HEK293 (cell line): ENCODE measurements around the gene MSRB1.

Experiments
- CTCF ChIA-PET: fragments of 350-600 bp; formaldehyde crosslinking; extraction: SDS; loops from one replicate; lab custom pipeline; 2021; ENCODE audit warnings: antibody characterized with exemption; lab: Yijun Ruan, JAX
- POLR2A ChIA-PET: fragments of 300-600 bp; formaldehyde crosslinking; extraction: SDS; loops from one replicate; lab custom pipeline; 2020; ENCODE audit warnings: antibody characterized with exemption, inconsistent platforms; lab: Yijun Ruan, JAX
- H3K27ac ChIP-seq: fragments of 200-500 bp; sonication (Bioruptor generic); 2 replicates; pipeline ENCODE4 v1.5.1; 2014; ENCODE audit warnings: low read depth, low read length, control low read depth, inconsistent platforms; ENCODE audit errors: extremely low read depth
- H3K36me3 ChIP-seq, 2 experiments: fragments of 200-500 bp in 1 of 2; sonication (Bioruptor generic) in 1 of 2; 1 replicate in 1 of 2; 2 replicates in 1 of 2; pipeline ENCODE4 v1.5.1; 2014 to 2017; ENCODE audit warnings: inconsistent platforms in 2 of 2, low read length in 2 of 2; ENCODE audit not compliant: control insufficient read depth in 2 of 2, insufficient read depth in 1 of 2
- H3K4me1 ChIP-seq: fragments of 200-500 bp; sonication (Bioruptor generic); 2 replicates; pipeline ENCODE4 v1.5.1; 2014; ENCODE audit warnings: mild to moderate bottlenecking, low read length, inconsistent platforms; ENCODE audit not compliant: control insufficient read depth, insufficient read depth
- H3K4me3 ChIP-seq: 2 replicates; pipeline ENCODE4 v1.5.1; 2011; ENCODE audit warnings: low read depth, mild to moderate bottlenecking, control low read depth, low read length, moderate library complexity
- H3K9me3 ChIP-seq: fragments of 200-500 bp; sonication (Bioruptor generic); 2 replicates; pipeline ENCODE4 v1.5.1; 2014; ENCODE audit warnings: low read depth, low read length, inconsistent platforms; ENCODE audit not compliant: control insufficient read depth, insufficient read depth
- ATF2 ChIP-seq: fragments of 450-650 bp; formaldehyde crosslinking; IDR thresholded peaks from 2 replicates; pipeline ENCODE4 v1.5.1; 2016; ENCODE audit warnings: missing biosample characterization, missing genetic modification characterization, low read depth
- GLIS1 ChIP-seq: fragments of 450-650 bp; formaldehyde crosslinking; IDR thresholded peaks from 2 replicates; pipeline ENCODE4 v1.5.1; 2016; ENCODE audit warnings: missing biosample characterization, missing genetic modification characterization
- OSR2 ChIP-seq: fragments of 450-650 bp; formaldehyde crosslinking; IDR thresholded peaks from 2 replicates; pipeline ENCODE4 v1.5.1; 2016; ENCODE audit warnings: missing biosample characterization, missing genetic modification characterization
- REPIN1 ChIP-seq: fragments of 450-650 bp; formaldehyde crosslinking; IDR thresholded peaks from 2 replicates; pipeline ENCODE4 v1.5.1; 2017; ENCODE audit warnings: missing biosample characterization, missing genetic modification characterization, low read depth
- SP2 ChIP-seq: fragments of 450-650 bp; formaldehyde crosslinking; IDR thresholded peaks from 2 replicates; pipeline ENCODE4 v1.5.1; 2016; ENCODE audit warnings: missing biosample characterization, missing genetic modification characterization
- WT1 ChIP-seq: fragments of 450-650 bp; formaldehyde crosslinking; IDR thresholded peaks from 2 replicates; pipeline ENCODE4 v1.5.1; 2016; ENCODE audit warnings: missing biosample characterization, missing genetic modification characterization
- ZBTB20 ChIP-seq: fragments of 450-650 bp; formaldehyde crosslinking; IDR thresholded peaks from 2 replicates; pipeline ENCODE4 v1.5.1; 2016; ENCODE audit warnings: missing biosample characterization, missing genetic modification characterization
- ZBTB48 ChIP-seq: fragments of 450-650 bp; formaldehyde crosslinking; IDR thresholded peaks from 2 replicates; pipeline ENCODE4 v1.5.1; 2016; ENCODE audit warnings: missing biosample characterization, missing genetic modification characterization
- ZNF112 ChIP-seq: fragments of 450-650 bp; formaldehyde crosslinking; IDR thresholded peaks from 2 replicates; pipeline ENCODE4 v1.5.0; 2017; ENCODE audit warnings: missing biosample characterization, missing genetic modification characterization
- ZNF140 ChIP-seq: fragments of 450-650 bp; formaldehyde crosslinking; IDR thresholded peaks from 2 replicates; pipeline ENCODE4 v1.5.1; 2016; ENCODE audit warnings: missing biosample characterization, missing genetic modification characterization
- ZNF202 ChIP-seq: fragments of 450-650 bp; formaldehyde crosslinking; IDR thresholded peaks from 2 replicates; pipeline ENCODE4 v1.5.1; 2016; ENCODE audit warnings: missing biosample characterization, missing genetic modification characterization, borderline replicate concordance
- ZNF223 ChIP-seq: fragments of 450-650 bp; formaldehyde crosslinking; IDR thresholded peaks from 2 replicates; pipeline ENCODE4 v1.5.1; 2016; ENCODE audit warnings: missing biosample characterization, missing genetic modification characterization
- ZNF416 ChIP-seq: fragments of 450-650 bp; formaldehyde crosslinking; IDR thresholded peaks from 2 replicates; pipeline ENCODE4 v1.5.1; 2016; ENCODE audit warnings: missing biosample characterization, missing genetic modification characterization
- ZNF433 ChIP-seq: fragments of 450-650 bp; formaldehyde crosslinking; IDR thresholded peaks from 2 replicates; pipeline ENCODE4 v1.5.1; 2016; ENCODE audit warnings: missing biosample characterization, missing genetic modification characterization, low read depth
- ZNF529 ChIP-seq: fragments of 450-650 bp; formaldehyde crosslinking; IDR thresholded peaks from 2 replicates; pipeline ENCODE4 v1.5.1; 2017; ENCODE audit warnings: missing genetic modification characterization, missing biosample characterization; ENCODE audit not compliant: insufficient replicate concordance
- ZNF670 ChIP-seq: fragments of 450-650 bp; formaldehyde crosslinking; IDR thresholded peaks from 2 replicates; pipeline ENCODE4 v1.5.1; 2016; ENCODE audit warnings: missing biosample characterization, missing genetic modification characterization, low read depth
- ZNF76 ChIP-seq: fragments of 450-650 bp; formaldehyde crosslinking; IDR thresholded peaks from 2 replicates; pipeline ENCODE4; 2016; ENCODE audit warnings: low read depth, missing biosample characterization, missing genetic modification characterization, borderline replicate concordance
- ZNF768 ChIP-seq: fragments of 450-650 bp; formaldehyde crosslinking; IDR thresholded peaks from 2 replicates; pipeline ENCODE4 v1.5.1; 2018; ENCODE audit warnings: missing biosample characterization, mild to moderate bottlenecking, missing genetic modification characterization
- TF ChIP-seq, protein P1 (sequence below): fragments of 450-650 bp; formaldehyde crosslinking; IDR thresholded peaks from 2 replicates; pipeline ENCODE4 v1.5.1; 2017; ENCODE audit warnings: missing biosample characterization, missing genetic modification characterization
- TF ChIP-seq, protein P2 (sequence below): fragments of 450-650 bp; formaldehyde crosslinking; optimal IDR thresholded peaks from 2 replicates; pipeline ENCODE3; 2016; ENCODE audit warnings: missing biosample characterization, mild to moderate bottlenecking, missing genetic modification characterization
- TF ChIP-seq, protein P3 (sequence below): fragments of 450-650 bp; formaldehyde crosslinking; IDR thresholded peaks from 2 replicates; pipeline ENCODE4 v1.5.1; 2016; ENCODE audit warnings: missing biosample characterization, missing genetic modification characterization

MSRB1 gene

GRCh38 chr16:1903845-1904840 lies 38.9 kb downstream of the MSRB1 start:
- H3K36me3 ChIP-seq = no peaks in the 10 kb centered on the region
- TF ChIP-seq ZNF112 (no peak), OSR2 (no peak), WT1 (tag by site-specific recombination) (no peak), REPIN1 (tag by site-specific recombination) (no peak), ZNF433 (tag by site-specific recombination) (no peak), ZNF140 (tag by site-specific recombination) (no peak), ZNF768 (tag by site-specific recombination) (no peak), ZNF223 (tag by site-specific recombination) (no peak), ZNF529 (tag by site-specific recombination) (no peak), ZBTB48 (tag by site-specific recombination) (no peak), ZNF416 (tag by site-specific recombination) (no peak), GLIS1 (no peak), SP2 (tag by site-specific recombination) (no peak), ZNF670 (tag by site-specific recombination) (no peak), ATF2 (no peak), ZNF202 (tag by site-specific recombination) (no peak), ZBTB20 (no peak)
- TF ChIP-seq, protein P1, sequence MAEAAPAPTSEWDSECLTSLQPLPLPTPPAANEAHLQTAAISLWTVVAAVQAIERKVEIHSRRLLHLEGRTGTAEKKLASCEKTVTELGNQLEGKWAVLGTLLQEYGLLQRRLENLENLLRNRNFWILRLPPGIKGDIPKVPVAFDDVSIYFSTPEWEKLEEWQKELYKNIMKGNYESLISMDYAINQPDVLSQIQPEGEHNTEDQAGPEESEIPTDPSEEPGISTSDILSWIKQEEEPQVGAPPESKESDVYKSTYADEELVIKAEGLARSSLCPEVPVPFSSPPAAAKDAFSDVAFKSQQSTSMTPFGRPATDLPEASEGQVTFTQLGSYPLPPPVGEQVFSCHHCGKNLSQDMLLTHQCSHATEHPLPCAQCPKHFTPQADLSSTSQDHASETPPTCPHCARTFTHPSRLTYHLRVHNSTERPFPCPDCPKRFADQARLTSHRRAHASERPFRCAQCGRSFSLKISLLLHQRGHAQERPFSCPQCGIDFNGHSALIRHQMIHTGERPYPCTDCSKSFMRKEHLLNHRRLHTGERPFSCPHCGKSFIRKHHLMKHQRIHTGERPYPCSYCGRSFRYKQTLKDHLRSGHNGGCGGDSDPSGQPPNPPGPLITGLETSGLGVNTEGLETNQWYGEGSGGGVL = no peak
- TF ChIP-seq, protein P2, sequence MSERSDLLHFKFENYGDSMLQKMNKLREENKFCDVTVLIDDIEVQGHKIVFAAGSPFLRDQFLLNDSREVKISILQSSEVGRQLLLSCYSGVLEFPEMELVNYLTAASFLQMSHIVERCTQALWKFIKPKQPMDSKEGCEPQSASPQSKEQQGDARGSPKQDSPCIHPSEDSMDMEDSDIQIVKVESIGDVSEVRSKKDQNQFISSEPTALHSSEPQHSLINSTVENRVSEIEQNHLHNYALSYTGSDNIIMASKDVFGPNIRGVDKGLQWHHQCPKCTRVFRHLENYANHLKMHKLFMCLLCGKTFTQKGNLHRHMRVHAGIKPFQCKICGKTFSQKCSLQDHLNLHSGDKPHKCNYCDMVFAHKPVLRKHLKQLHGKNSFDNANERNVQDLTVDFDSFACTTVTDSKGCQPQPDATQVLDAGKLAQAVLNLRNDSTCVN (tag by site-specific recombination) = no peak
- H3K4me1 ChIP-seq = no peaks in the 10 kb centered on the region
- ChIA-PET POLR2A (interaction anchor here (0.6 kb wide), 1 partner anchor 18 kb away, joined by 8 read pairs; no protein-coding TSS in a partner anchor), CTCF (interaction anchor here (0.7 kb wide), 1 partner anchor 29 kb away, joined by 3 read pairs; no protein-coding TSS in a partner anchor)
- no peaks in the 10 kb centered on the region for H3K9me3 ChIP-seq
- no peak overlapping the region for H3K4me3 ChIP-seq
- H3K27ac ChIP-seq = no peak overlapping the region

GRCh38 chr16:1903220-1903574 lies 39.8 kb downstream of the MSRB1 start:
- TF ChIP-seq, protein P3, sequence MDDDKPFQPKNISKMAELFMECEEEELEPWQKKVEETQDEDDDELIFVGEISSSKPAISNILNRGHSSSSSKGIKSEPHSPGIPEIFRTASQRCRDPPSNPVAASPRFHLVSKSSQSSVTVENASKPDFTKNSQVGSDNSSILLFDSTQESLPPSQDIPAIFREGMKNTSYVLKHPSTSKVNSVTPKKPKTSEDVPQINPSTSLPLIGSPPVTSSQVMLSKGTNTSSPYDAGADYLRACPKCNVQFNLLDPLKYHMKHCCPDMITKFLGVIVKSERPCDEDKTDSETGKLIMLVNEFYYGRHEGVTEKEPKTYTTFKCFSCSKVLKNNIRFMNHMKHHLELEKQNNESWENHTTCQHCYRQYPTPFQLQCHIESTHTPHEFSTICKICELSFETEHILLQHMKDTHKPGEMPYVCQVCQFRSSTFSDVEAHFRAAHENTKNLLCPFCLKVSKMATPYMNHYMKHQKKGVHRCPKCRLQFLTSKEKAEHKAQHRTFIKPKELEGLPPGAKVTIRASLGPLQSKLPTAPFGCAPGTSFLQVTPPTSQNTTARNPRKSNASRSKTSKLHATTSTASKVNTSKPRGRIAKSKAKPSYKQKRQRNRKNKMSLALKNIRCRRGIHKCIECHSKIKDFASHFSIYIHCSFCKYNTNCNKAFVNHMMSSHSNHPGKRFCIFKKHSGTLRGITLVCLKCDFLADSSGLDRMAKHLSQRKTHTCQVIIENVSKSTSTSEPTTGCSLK (tag by site-specific recombination) = no peak
- TF ChIP-seq ZNF76 = no peak
- POLR2A ChIA-PET = no interaction called here

More at GRCh38 chr16:1903220-1903574, 39.8 kb downstream of the MSRB1 start:
- no peak overlapping the region for H3K27ac ChIP-seq
- no peaks in the 10 kb centered on the region for H3K9me3 ChIP-seq
- no peak overlapping the region for H3K4me3 ChIP-seq
- no peaks in the 10 kb centered on the region for H3K4me1 ChIP-seq
- H3K36me3 ChIP-seq = no peaks in the 10 kb centered on the region
- CTCF ChIA-PET = no interaction called here
